GM12874 (cell line): ENCODE results near the gene FXR1.

ENCODE experiments used
- CTCF ChIP-seq: IDR thresholded peaks from 2 replicates; pipeline ENCODE4 v1.5.1; 2011; ENCODE audit warnings: low read depth, mild to moderate bottlenecking, control low read depth, low read length, moderate library complexity; ENCODE audit not compliant: insufficient read depth

Gene FXR1

GRCh38 chr3:180977498-180977897 is 65.0 kb downstream of the FXR1 start:
- TF ChIP-seq CTCF, result no peak

DNA sequence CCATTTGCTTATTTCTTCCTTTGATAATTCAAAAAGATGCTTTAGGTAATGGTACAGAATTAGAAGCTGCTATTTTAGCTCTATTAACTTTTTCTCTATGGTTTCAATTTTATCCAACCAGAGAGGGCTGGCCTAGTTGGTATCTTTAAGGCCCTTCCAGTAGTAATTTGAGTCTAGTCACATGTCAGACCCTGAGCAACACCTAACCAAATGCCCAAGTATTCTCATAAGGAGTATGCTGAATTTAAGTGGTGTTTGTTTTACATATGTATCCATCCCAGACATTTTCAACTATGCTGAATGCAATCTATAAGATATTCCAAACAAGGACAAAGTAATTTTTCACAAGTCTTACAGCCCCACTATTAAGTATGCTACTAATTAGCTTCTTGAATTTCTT is 67.5 kb downstream of the FXR1 start:
- no peak for TF ChIP-seq CTCF

DNA sequence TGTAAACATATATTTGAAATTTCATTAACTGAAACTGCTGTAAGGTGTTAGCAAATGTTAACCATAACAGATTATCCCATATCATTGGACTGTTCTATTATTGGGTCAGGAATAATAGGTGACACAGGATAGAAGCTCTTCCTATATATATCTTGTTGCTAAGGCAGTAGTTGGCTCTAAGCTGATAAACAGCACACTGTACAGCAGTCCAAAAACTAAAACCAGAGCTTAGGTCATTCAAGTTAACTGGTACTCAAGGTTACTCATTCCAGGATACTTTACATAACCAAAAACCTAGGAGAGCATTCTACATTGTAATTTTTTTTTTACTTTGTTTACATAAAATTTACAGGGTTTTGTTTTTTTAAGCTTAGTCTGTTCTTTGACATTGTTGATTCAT is 68.1 kb downstream of the FXR1 start:
- TF ChIP-seq CTCF, result no peak

GRCh38 chr3:180981912-180982311 is 69.4 kb downstream of the FXR1 start:
- no peak for TF ChIP-seq CTCF

DNA sequence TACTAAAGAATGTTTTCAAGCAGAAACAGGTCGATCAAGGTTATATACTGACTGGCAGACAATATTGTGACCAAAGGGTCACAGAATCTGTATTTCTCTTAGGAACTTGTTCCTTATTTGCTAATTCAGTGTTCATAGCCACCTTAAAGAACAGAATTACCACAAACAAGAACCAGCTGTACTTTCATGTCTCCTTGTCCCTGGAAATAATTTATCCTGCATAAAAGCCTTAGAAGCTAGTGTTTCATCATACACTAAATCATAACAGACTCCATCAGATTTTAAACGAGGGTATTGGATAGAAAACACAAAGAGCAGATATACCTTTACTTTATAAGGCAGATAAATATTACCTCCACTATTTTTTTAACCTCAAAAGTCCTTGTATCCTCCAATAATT is 70.7 kb downstream of the FXR1 start:
- no peak for TF ChIP-seq CTCF

DNA sequence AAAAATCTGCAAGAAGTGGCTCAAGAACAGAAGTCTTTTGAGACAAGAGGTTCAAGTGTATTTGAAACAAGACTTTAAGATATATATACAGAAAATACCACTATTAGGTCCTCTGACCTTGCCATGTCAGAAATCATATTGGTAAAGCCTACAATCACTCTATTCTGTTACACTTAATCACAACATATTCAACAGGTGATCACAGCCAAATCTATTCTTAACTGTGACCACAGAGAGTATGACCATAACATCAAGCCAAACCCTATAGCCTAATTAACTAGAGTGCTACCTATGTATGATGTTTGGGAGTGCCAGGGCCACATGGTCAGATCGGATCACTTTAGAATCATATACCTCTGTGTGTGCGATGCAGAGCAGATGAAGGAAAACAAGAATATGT is 74.9 kb downstream of the FXR1 start:
- no peak for TF ChIP-seq CTCF

DNA sequence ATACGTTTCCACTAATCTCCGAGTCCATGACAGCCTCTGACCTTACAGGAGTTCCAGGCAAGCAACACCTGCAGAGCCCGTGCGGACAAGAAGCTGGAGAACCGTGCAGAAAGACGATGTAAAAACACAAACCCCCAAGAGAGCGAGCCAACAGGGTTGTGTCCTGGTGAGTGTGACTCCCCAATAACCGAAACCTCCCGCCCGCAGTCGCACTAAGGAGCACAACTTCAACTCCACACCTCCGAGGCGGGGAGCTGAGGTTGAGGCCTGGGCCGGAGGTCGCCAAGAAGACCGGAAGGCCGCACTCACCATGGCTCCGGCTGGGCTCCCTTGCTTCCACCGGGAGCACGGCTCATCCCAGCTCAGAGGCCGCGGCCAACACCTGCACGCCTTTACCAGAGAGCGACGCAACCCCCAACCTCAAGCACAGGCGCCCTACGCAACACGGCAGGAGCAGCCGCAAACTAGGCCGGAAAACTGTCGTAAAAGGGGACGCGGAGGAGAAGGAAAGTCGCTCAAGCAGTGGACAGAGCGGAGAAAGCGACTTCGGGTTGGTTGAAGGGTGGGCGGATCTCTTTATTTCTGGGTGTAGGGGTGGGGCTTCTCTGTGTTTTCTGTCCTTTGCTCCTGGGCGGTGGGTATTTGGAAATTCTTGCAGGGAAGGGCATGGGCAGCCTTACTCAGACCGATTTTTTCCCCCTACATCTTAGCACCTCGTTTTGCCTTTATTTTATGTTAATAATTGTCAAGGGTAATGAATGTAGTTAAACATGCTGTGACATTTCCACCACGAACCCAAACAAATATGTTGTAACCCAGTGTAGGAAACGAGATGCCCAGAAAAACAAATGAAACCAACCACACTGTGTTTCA is 77.1 kb downstream of the FXR1 start, which contains the start of gene DNAJC19:
DNAJC19 (minus strand) TSS at position 446 of the 873 bp plus-strand sequence; CDS start at position 312, 134 bp downstream.
- TF ChIP-seq CTCF, result no peak
